ENCODE measurements around the gene JMJD8. TPM values are rescaled to one million over a fixed set of nuclear protein-coding genes. Genes with fewer than 3 reads are reported as not detected.

JMJD8 gene
- total RNA-seq, 1 experiment from 2014 or later, result 121 TPM

GRCh38 chr16:641326-642188 lies 42.6 kb downstream of the JMJD8 start, which contains the start of gene MCRIP2:
Gene MCRIP2 (plus strand): TSS chr16:641828. CDS start chr16:641992, 164 bp downstream.
- Histone ChIP-seq H3K4me3 (replicated peaks in 1 of 2; ENCODE audit: low read depth in 1 of 2, low read length in 2 of 2) (peak within 1 kb of the TSS; percentile 56 to 67), H3K27ac (ENCODE audit: low read depth, low read length) (peak within 1 kb of the TSS; percentile 90), H3K9me3 (ENCODE audit: control insufficient read depth in 1 of 2, insufficient read depth in 1 of 2, low read depth in 1 of 2, low read length in 2 of 2) (no peaks in the 10 kb centered on the region), H3K9me2 (ENCODE audit: insufficient read depth) (no peaks in the 10 kb centered on the region), H2AFZ (ENCODE audit: low read depth, low read length, poor library complexity, severe bottlenecking) (no peak within 1 kb of the TSS), H3K4me1 (ENCODE audit: control insufficient read depth in 1 of 2, insufficient read depth in 2 of 2, low read length in 2 of 2) (peaks cover 14 to 48% of the 10 kb centered on the region in 2 experiments), H3K79me2 (ENCODE audit: insufficient read depth, low read length) (peaks cover 23% of the 10 kb centered on the region), H3K4me2 (ENCODE audit: low read length) (peak within 1 kb of the TSS; percentile 76), H4K20me1 (ENCODE audit: insufficient read depth) (no peaks in the 10 kb centered on the region), H3K9ac (ENCODE audit: low read length) (peak within 1 kb of the TSS; percentile 82), H3K27me3 (ENCODE audit: insufficient read depth, low read length) (no peaks in the 10 kb centered on the region), H3K36me3 (ENCODE audit: control insufficient read depth in 1 of 2, insufficient read depth in 2 of 2, low read length in 2 of 2) (no peaks in the 10 kb centered on the region)
- ChIA-PET CTCF (no interaction called here), POLR2A (no interaction called here), RAD21 (ENCODE audit: low non-redundant PET in 1 of 2, low total read pairs in 2 of 2, uncharacterized antibody in 2 of 2, unreplicated experiment in 2 of 2) (no interaction called here)
- DNase-seq (ENCODE audit: low read depth, low spot score) (no peak), ATAC-seq (peak; percentile 68)
- BruUV-seq (replicated peaks), result no TSS peak
- TF ChIP-seq POLR2AphosphoS5 (IDR thresholded peaks at IDR 0.05; ENCODE audit: low read depth, low read length) (peak; percentile 59), EGR1 (IDR thresholded peaks at IDR 0.05; ENCODE audit: low read depth) (peak; percentile 88), SIN3A (IDR thresholded peaks at IDR 0.05; ENCODE audit: low read depth) (peak; percentile 37), TCF7L2 (IDR thresholded peaks at IDR 0.05; ENCODE audit: borderline replicate concordance, extremely low read depth, insufficient read depth, insufficient read length) (peak; percentile 14), SRF (IDR thresholded peaks at IDR 0.05; ENCODE audit: low read depth) (no peak), RAD21 (IDR thresholded peaks at IDR 0.05; ENCODE audit: low read depth) (no peak)
- TF ChIP-seq, protein P1, sequence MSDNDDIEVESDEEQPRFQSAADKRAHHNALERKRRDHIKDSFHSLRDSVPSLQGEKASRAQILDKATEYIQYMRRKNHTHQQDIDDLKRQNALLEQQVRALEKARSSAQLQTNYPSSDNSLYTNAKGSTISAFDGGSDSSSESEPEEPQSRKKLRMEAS (IDR thresholded peaks at IDR 0.05), result peak; percentile 25
- intact Hi-C loops (cut with micrococcal nuclease), result no loop called here

- TF ChIP-seq ELF1 (IDR thresholded peaks at IDR 0.05; ENCODE audit: borderline replicate concordance, low read depth), result no peak
- TF ChIP-seq ZFX (IDR thresholded peaks at IDR 0.05), result no peak
- TF ChIP-seq, protein P2, sequence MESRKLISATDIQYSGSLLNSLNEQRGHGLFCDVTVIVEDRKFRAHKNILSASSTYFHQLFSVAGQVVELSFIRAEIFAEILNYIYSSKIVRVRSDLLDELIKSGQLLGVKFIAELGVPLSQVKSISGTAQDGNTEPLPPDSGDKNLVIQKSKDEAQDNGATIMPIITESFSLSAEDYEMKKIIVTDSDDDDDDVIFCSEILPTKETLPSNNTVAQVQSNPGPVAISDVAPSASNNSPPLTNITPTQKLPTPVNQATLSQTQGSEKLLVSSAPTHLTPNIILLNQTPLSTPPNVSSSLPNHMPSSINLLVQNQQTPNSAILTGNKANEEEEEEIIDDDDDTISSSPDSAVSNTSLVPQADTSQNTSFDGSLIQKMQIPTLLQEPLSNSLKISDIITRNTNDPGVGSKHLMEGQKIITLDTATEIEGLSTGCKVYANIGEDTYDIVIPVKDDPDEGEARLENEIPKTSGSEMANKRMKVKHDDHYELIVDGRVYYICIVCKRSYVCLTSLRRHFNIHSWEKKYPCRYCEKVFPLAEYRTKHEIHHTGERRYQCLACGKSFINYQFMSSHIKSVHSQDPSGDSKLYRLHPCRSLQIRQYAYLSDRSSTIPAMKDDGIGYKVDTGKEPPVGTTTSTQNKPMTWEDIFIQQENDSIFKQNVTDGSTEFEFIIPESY (IDR thresholded peaks at IDR 0.05; ENCODE audit: extremely low read depth, insufficient replicate concordance, low read length), result no peak
- no peak for TF ChIP-seq REST (IDR thresholded peaks at IDR 0.05; ENCODE audit: low read depth)
- no peak for TF ChIP-seq SIN3A (IDR thresholded peaks at IDR 0.05; ENCODE audit: low read depth)
- no peak for TF ChIP-seq SP1 (IDR thresholded peaks at IDR 0.05; ENCODE audit: low read depth)
- no peak for TF ChIP-seq ZNF274 (IDR thresholded peaks at IDR 0.05; ENCODE audit: low read depth, low read length)
- ChIA-PET RAD21 (ENCODE audit: low non-redundant PET in 1 of 2, low total read pairs in 2 of 2, uncharacterized antibody in 2 of 2, unreplicated experiment in 2 of 2) (no interaction called here), POLR2A (no interaction called here), CTCF (no interaction called here)
- Histone ChIP-seq H3K36me3 (ENCODE audit: control insufficient read depth in 1 of 2, insufficient read depth in 2 of 2, low read length in 2 of 2) (no peaks in the 10 kb centered on the region), H3K9me3 (ENCODE audit: control insufficient read depth in 1 of 2, insufficient read depth in 1 of 2, low read depth in 1 of 2, low read length in 2 of 2) (no peaks in the 10 kb centered on the region), H3K9ac (ENCODE audit: low read length) (peak overlapping the region; percentile 82), H3K4me2 (ENCODE audit: low read length) (peak overlapping the region; percentile 76), H3K4me3 (replicated peaks in 1 of 2; ENCODE audit: low read depth in 1 of 2, low read length in 2 of 2) (peak overlapping the region in 1 of 2 experiments; percentile 67; a peak in 1 of 4 replicates), H3K27me3 (ENCODE audit: insufficient read depth, low read length) (no peaks in the 10 kb centered on the region), H3K27ac (ENCODE audit: low read depth, low read length) (no peak overlapping the region), H3K4me1 (ENCODE audit: control insufficient read depth in 1 of 2, insufficient read depth in 2 of 2, low read length in 2 of 2) (peaks cover 11 to 44% of the 10 kb centered on the region in 2 experiments), H3K9me2 (ENCODE audit: insufficient read depth) (no peaks in the 10 kb centered on the region), H2AFZ (ENCODE audit: low read depth, low read length, poor library complexity, severe bottlenecking) (no peak overlapping the region), H4K20me1 (ENCODE audit: insufficient read depth) (no peaks in the 10 kb centered on the region), H3K79me2 (ENCODE audit: insufficient read depth, low read length) (peaks cover 25% of the 10 kb centered on the region)
- intact Hi-C loops (cut with micrococcal nuclease), result no loop called here
- BruUV-seq (replicated peaks), result no TSS peak
- no peak for ATAC-seq
- no peak for DNase-seq (ENCODE audit: low read depth, low spot score)
Measured at GRCh38 chr16:640614-641013, 43.5 kb downstream of the JMJD8 start.

All from HCT116 (cell line).